B cell (primary cell): ENCODE data around the gene MEAK7.

ENCODE experiments used
- EZH2 ChIP-seq: IDR thresholded peaks from 2 replicates; pipeline ENCODE4 v1.6.1; 2012; ENCODE audit warnings: borderline replicate concordance, low read depth, mild to moderate bottlenecking, moderate library complexity, low read length; ENCODE audit not compliant: insufficient read depth, poor library complexity, severe bottlenecking
- TF ChIP-seq, protein P1 (sequence below): fragments of 200-600 bp; IDR thresholded peaks from one replicate; pipeline ENCODE4 v1.8.0; 2022; ENCODE audit warnings: antibody characterized with exemption, mild to moderate bottlenecking

DNA sequence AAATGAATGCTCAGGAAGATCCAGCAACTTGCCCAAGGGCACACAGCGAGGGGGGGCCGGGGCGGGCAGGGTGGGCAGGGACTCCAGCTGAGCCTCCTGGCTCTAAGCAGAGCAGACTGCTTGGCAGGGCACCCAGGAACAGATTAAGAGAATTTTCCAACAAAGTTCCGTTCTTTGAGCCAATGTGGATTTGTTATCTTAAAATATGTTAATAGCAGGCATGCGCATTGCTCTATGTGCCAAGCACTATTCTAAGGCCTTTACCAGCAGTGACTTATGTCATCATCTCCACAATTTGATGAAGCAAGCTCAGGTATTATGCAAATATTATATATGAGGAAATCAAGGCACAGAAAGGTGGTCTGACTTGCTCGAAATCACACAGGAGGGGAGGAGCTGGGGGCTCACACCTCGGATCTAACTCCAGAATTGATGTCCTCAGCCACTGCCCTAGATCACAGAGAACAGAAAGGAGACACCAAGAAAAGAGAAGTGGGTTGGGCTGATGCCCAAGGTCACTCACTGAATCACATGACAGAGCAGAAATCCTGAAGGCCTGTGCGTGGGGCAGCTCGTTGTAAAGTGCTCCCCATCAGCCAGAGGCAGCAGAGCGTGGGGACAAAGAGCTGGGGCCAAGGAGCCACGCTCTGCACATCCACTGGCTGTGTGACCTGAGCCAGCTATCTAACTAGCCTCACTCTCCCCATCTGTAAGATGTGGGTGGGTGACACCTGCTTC is 23.2 kb upstream of the MEAK7 start:
- TF ChIP-seq, protein P1, sequence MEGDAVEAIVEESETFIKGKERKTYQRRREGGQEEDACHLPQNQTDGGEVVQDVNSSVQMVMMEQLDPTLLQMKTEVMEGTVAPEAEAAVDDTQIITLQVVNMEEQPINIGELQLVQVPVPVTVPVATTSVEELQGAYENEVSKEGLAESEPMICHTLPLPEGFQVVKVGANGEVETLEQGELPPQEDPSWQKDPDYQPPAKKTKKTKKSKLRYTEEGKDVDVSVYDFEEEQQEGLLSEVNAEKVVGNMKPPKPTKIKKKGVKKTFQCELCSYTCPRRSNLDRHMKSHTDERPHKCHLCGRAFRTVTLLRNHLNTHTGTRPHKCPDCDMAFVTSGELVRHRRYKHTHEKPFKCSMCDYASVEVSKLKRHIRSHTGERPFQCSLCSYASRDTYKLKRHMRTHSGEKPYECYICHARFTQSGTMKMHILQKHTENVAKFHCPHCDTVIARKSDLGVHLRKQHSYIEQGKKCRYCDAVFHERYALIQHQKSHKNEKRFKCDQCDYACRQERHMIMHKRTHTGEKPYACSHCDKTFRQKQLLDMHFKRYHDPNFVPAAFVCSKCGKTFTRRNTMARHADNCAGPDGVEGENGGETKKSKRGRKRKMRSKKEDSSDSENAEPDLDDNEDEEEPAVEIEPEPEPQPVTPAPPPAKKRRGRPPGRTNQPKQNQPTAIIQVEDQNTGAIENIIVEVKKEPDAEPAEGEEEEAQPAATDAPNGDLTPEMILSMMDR: no peak
- no peak for TF ChIP-seq EZH2
